Ascending aorta (tissue), 2 donors: Measurements from ENCODE around the gene ZNF32. TPM values are rescaled to one million over a fixed set of nuclear protein-coding genes. Genes with fewer than 3 reads are reported as not detected.
A peak's percentile ranks its signal among the peaks of the same experiment; 100 is the strongest.

Experiments
- DNase-seq, 2 donors: peaks; one replicate each; pipeline ENCODE4 v3.0.0-alpha.2; 2019; ENCODE audit warnings: low spot score in 2 of 2
- H3K27ac ChIP-seq, 2 donors: fragments of 200-600 bp; sonication (generic); one replicate each; pipeline ENCODE4 v1.5.1; 2016 to 2017; ENCODE audit warnings: mild to moderate bottlenecking in 1 of 2
- H3K27me3 ChIP-seq: fragments of 200-600 bp; sonication (generic); one replicate; pipeline ENCODE4 v1.5.1; 2017
- H3K36me3 ChIP-seq, 2 donors: fragments of 200-600 bp; sonication (generic); one replicate each; pipeline ENCODE4 v1.5.1; 2016
- H3K4me1 ChIP-seq, 2 donors: fragments of 200-600 bp; sonication (generic); one replicate each; pipeline ENCODE4 v1.5.1; 2016 to 2017; ENCODE audit warnings: mild to moderate bottlenecking in 1 of 2
- H3K4me3 ChIP-seq, 2 donors: fragments of 200-600 bp; sonication (generic); one replicate each; pipeline ENCODE4 v1.5.1; 2016 to 2017; ENCODE audit warnings: mild to moderate bottlenecking in 1 of 2
- H3K9me3 ChIP-seq, 2 donors: fragments of 200-600 bp; sonication (generic); one replicate each; pipeline ENCODE4 v1.5.1; 2016
- intact Hi-C: fragments of 100-400 bp; cut with DNase I; formaldehyde crosslinking; loops from one replicate; pipeline ENCODE4 v1.15.1; 2023
- total RNA-seq: library from RNA; depleted of rRNA; stranded (reverse); fragments of >200 nt; gene quantifications from one replicate; pipeline ENCODE4 v1.1.0, GENCODE V29; 2016
- TF ChIP-seq, protein P1 (sequence below), 3 experiments: fragments of 200-600 bp in 2 of 3; fragments of 450-650 bp in 1 of 3; sonication (generic) in 2 of 3; IDR thresholded peaks; one replicate each; pipeline ENCODE4 v1.5.1; 2016 to 2019; ENCODE audit warnings: antibody characterized with exemption in 3 of 3, mild to moderate bottlenecking in 1 of 3, moderate library complexity in 1 of 3

The ZNF32 gene
- total RNA-seq, 1 donor from 2014 or later: 10.9 TPM

DNA sequence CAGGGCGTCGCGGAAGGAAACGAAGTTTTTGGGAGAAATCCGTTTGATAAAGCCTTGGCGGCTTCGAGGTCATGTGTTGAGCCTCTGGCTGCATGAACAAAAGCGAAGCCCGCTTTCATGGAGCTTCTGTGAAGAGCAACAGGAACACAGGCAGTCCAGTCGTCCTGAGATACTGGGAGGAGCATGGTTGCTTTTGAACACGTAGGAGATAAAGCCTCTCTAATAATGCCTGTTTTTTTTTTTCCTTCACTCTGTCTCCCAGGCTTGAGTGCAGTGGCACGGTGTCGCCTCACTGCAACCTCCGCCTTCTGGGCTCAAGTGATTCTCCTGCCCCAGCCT, 473 bp upstream of the ZNF32 start:
- peaks cover 0 to 5% of the 10 kb centered on the region in 2 donors for H3K4me1 ChIP-seq
- intact Hi-C loops: loop anchor here (2.0 to 5.0 kb wide), 2 partner anchors 42 to 1097 kb away; partner anchors contain the start of gene ZNF485

DNA sequence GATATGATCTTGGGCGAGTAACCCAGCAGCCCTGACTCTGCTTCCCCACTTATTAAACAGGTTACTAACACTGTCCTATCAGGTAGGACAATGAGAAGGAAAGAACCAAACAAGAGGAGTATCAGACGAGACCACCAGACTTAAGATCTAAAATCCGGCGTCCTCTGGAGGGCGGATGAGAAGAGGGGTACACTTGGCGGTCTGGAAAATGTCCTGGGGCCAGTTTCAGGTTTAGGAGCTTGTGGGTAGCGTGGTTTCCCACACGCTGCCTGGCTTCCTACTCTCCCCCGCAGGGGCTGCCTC, 635 bp downstream of the ZNF32 start:
- no peak for DNase-seq
- Histone ChIP-seq H3K4me3 (peak overlapping the region; percentile 85 to 95), H3K27me3 (no peaks in the 10 kb centered on the region), H3K36me3 (peaks cover 31 to 37% of the 10 kb centered on the region in 2 donors), H3K27ac (peak overlapping the region; percentile 73 to 78), H3K4me1 (peaks cover 0 to 5% of the 10 kb centered on the region in 2 donors), H3K9me3 (peaks cover 41 to 43% of the 10 kb centered on the region in 2 donors)
- intact Hi-C loops: loop anchor here (1.0 to 5.0 kb wide), 3 partner anchors 41 to 1096 kb away; partner anchors contain the start of genes ZNF239 and ZNF485
- TF ChIP-seq, protein P1, sequence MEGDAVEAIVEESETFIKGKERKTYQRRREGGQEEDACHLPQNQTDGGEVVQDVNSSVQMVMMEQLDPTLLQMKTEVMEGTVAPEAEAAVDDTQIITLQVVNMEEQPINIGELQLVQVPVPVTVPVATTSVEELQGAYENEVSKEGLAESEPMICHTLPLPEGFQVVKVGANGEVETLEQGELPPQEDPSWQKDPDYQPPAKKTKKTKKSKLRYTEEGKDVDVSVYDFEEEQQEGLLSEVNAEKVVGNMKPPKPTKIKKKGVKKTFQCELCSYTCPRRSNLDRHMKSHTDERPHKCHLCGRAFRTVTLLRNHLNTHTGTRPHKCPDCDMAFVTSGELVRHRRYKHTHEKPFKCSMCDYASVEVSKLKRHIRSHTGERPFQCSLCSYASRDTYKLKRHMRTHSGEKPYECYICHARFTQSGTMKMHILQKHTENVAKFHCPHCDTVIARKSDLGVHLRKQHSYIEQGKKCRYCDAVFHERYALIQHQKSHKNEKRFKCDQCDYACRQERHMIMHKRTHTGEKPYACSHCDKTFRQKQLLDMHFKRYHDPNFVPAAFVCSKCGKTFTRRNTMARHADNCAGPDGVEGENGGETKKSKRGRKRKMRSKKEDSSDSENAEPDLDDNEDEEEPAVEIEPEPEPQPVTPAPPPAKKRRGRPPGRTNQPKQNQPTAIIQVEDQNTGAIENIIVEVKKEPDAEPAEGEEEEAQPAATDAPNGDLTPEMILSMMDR (IDR thresholded peaks at IDR 0.05): no peak

More for the DNA sequence above, 473 bp upstream of the ZNF32 start:
- Histone ChIP-seq H3K4me3 (peak overlapping the region; percentile 85 to 95), H3K36me3 (peaks cover 20 to 26% of the 10 kb centered on the region in 2 donors), H3K27me3 (no peaks in the 10 kb centered on the region), H3K27ac (peak overlapping the region; percentile 73 to 78), H3K9me3 (peaks cover 30 to 31% of the 10 kb centered on the region in 2 donors)
- no peak for DNase-seq
- TF ChIP-seq, protein P1 (IDR thresholded peaks at IDR 0.05): no peak

DNA sequence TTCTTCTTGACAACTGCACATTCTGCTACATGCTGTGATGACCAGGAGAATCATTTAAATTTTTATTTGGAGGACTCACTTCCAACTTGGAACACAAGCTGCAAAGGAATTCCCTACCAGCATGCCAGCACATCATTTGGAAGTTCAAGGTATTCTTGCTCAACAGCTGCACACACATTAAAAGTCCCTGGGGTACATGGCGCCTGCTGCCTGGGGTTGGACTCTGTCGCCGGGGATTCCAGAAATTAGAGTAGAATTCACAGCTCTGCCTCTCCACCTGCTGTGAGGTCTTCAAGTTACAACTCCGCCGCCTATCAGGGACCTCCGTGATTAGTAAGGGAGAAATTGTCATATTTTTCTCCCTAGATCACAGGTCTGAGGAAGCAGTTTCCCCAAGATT, 1.1 kb downstream of the ZNF32 start:
- Histone ChIP-seq H3K27ac (no peak overlapping the region), H3K36me3 (peaks cover 33 to 42% of the 10 kb centered on the region in 2 donors), H3K27me3 (no peaks in the 10 kb centered on the region), H3K4me1 (peaks cover 0 to 5% of the 10 kb centered on the region in 2 donors), H3K9me3 (peaks cover 46 to 47% of the 10 kb centered on the region in 2 donors), H3K4me3 (peak overlapping the region; percentile 85 to 95)
- TF ChIP-seq, protein P1 (IDR thresholded peaks at IDR 0.05): no peak
- no peak for DNase-seq
- intact Hi-C loops: loop anchor here (5.0 kb wide), 1 partner anchor 1095 kb away; no protein-coding TSS in a partner anchor

DNA sequence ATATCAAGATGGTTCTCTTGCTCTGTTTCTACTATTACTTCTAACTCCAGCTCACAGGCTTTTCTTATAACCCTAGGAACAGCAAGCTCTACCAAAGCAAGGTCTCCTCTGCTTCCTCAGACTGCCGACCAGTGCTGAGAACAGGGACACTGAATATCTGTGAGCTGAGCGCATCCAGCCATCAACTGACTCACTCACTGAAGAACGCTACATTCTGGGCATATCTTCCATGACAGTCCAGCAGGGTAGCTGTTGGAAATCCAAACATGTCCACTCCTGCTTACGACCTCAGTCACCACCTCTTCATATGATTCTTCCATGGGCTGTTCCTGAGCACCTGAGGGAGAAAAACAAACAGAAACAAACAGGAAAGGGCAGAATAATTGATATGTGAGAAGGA, 2.8 kb downstream of the ZNF32 start:
- peaks cover 55 to 62% of the 10 kb centered on the region in 2 donors for H3K9me3 ChIP-seq
- no peak overlapping the region for H3K4me3 ChIP-seq
- H3K4me1 ChIP-seq: peaks cover 0 to 5% of the 10 kb centered on the region in 2 donors
- intact Hi-C loops: loop anchor here (2.0 to 5.0 kb wide), 2 partner anchors 45 to 1094 kb away; no protein-coding TSS in a partner anchor
- H3K27me3 ChIP-seq: no peaks in the 10 kb centered on the region
- TF ChIP-seq, protein P1 (IDR thresholded peaks at IDR 0.05): no peak
- H3K27ac ChIP-seq: no peak overlapping the region
- no peak for DNase-seq
- H3K36me3 ChIP-seq: peaks cover 33 to 47% of the 10 kb centered on the region in 2 donors

DNA sequence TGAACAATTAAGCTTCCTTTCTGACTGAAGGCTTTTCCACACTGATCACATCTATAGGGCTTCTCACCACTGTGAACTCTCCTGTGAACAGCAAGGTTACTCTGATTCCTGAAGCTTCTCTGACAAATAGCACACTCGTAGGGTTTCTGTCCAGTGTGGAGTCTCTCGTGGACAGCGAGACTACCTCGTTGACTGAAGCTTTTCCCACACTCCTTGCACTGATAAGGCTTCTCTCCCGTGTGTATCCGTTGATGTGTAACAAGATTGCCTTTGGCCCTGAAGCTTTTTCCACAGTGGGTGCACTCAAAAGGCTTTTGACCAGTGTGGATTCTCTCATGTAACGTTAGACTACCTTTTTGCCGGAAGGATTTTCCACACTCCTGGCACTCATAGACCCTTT, 4.4 kb downstream of the ZNF32 start:
- Histone ChIP-seq H3K27ac (no peak overlapping the region), H3K27me3 (no peaks in the 10 kb centered on the region), H3K4me3 (no peak overlapping the region), H3K9me3 (peaks cover 55 to 78% of the 10 kb centered on the region in 2 donors), H3K4me1 (peaks cover 0 to 5% of the 10 kb centered on the region in 2 donors), H3K36me3 (peaks cover 33 to 47% of the 10 kb centered on the region in 2 donors)
- TF ChIP-seq, protein P1 (IDR thresholded peaks at IDR 0.05): no peak
- no peak for DNase-seq
- intact Hi-C loops: loop anchor here (2.0 kb wide), 1 partner anchor 43 kb away; no protein-coding TSS in a partner anchor
